HFFc6 (cell line): ENCODE measurements around the gene CASP9. TPM values are rescaled to one million over a fixed set of nuclear protein-coding genes. Genes with fewer than 3 reads are reported as not detected.

Experiments used
- DNase-seq: peaks from one replicate; pipeline ENCODE4 v3.0.0-alpha.2; 2018
- H3K27ac Mint-ChIP-seq: 2 replicates; pipeline ENCODE4 v1.8.0; 2020; ENCODE audit warnings: mild to moderate bottlenecking, mixed read lengths
- H3K27me3 Mint-ChIP-seq: 2 replicates; pipeline ENCODE4 v1.8.0; 2021; ENCODE audit warnings: mild to moderate bottlenecking, moderate library complexity, mixed read lengths; ENCODE audit not compliant: insufficient read depth
- H3K36me3 Mint-ChIP-seq: 2 replicates; pipeline ENCODE4 v1.8.0; 2021; ENCODE audit warnings: low read depth, mixed read lengths
- H3K4me1 Mint-ChIP-seq: 2 replicates; pipeline ENCODE4 v1.8.0; 2020; ENCODE audit warnings: low read depth, mixed read lengths
- H3K4me3 Mint-ChIP-seq: 2 replicates; pipeline ENCODE4 v1.8.0; 2020; ENCODE audit warnings: mild to moderate bottlenecking, moderate library complexity, mixed read lengths
- H3K9me3 Mint-ChIP-seq: 2 replicates; pipeline ENCODE4 v1.8.0; 2020; ENCODE audit warnings: mild to moderate bottlenecking, mixed read lengths
- CTCF ChIP-seq: fragments of 200-600 bp; sonication (generic); IDR thresholded peaks from 2 replicates; pipeline ENCODE4 v1.5.0; 2021; ENCODE audit warnings: antibody characterized with exemption, mild to moderate bottlenecking
- total RNA-seq, 6 experiments: library from RNA; stranded (reverse); fragmentation: NEBNext Ultra II Directional; extraction: Animal tissue kit (Norgen Biotek cat#: 25700); gene quantifications; 2 replicates in 1 of 6; 3 replicates in 5 of 6; pipeline ENCODE4 v1.2.3, GENCODE V29; 2021

The CASP9 gene
- total RNA-seq, 6 experiments from 2014 or later: 7.2 to 8.9 (median 7.8) TPM

- no peak for DNase-seq
- Mint-ChIP-seq H3K4me3 (no peak overlapping the region), H3K27ac (no peak overlapping the region), H3K36me3 (peaks cover 5% of the 10 kb centered on the region; the same call in 1 of the 2 replicates), H3K9me3 (no peaks in the 10 kb centered on the region), H3K4me1 (peaks cover 14% of the 10 kb centered on the region), H3K27me3 (peaks cover 21% of the 10 kb centered on the region)
- TF ChIP-seq CTCF: no peak
Observed at GRCh38 chr1:15453734-15454133, 70.3 kb downstream of the CASP9 start.

GRCh38 chr1:15452866-15453571, 71.0 kb downstream of the CASP9 start:
- no peak for TF ChIP-seq CTCF
- DNase-seq: no peak
- Mint-ChIP-seq H3K36me3 (peaks cover 5% of the 10 kb centered on the region; the same call in 1 of the 2 replicates), H3K4me3 (no peak overlapping the region), H3K4me1 (peaks cover 14% of the 10 kb centered on the region), H3K9me3 (no peaks in the 10 kb centered on the region), H3K27ac (no peak overlapping the region), H3K27me3 (peaks cover 21% of the 10 kb centered on the region)

GRCh38 chr1:15452216-15452615, 71.8 kb downstream of the CASP9 start:
- H3K36me3 Mint-ChIP-seq: peaks cover 5% of the 10 kb centered on the region; the same call in 1 of the 2 replicates
- peaks cover 14% of the 10 kb centered on the region for H3K4me1 Mint-ChIP-seq
- H3K9me3 Mint-ChIP-seq: no peaks in the 10 kb centered on the region
- no peak overlapping the region for H3K27ac Mint-ChIP-seq
- TF ChIP-seq CTCF: no peak
- no peak for DNase-seq
- H3K4me3 Mint-ChIP-seq: no peak overlapping the region
- peaks cover 25% of the 10 kb centered on the region for H3K27me3 Mint-ChIP-seq

- Mint-ChIP-seq H3K36me3 (peaks cover 5% of the 10 kb centered on the region; the same call in 1 of the 2 replicates), H3K4me1 (peaks cover 14% of the 10 kb centered on the region), H3K27me3 (peaks cover 18% of the 10 kb centered on the region), H3K4me3 (no peak overlapping the region), H3K9me3 (no peaks in the 10 kb centered on the region), H3K27ac (no peak overlapping the region)
- DNase-seq: no peak
- TF ChIP-seq CTCF: no peak
Observed at GRCh38 chr1:15451014-15451722, 72.8 kb downstream of the CASP9 start.

GRCh38 chr1:15449567-15449966, 74.4 kb downstream of the CASP9 start:
- no peak overlapping the region for H3K4me3 Mint-ChIP-seq
- H3K9me3 Mint-ChIP-seq: no peaks in the 10 kb centered on the region
- peaks cover 5% of the 10 kb centered on the region; the same call in 1 of the 2 replicates for H3K36me3 Mint-ChIP-seq
- TF ChIP-seq CTCF: no peak
- peaks cover 22% of the 10 kb centered on the region for H3K27me3 Mint-ChIP-seq
- peaks cover 6% of the 10 kb centered on the region for H3K4me1 Mint-ChIP-seq
- H3K27ac Mint-ChIP-seq: no peak overlapping the region
- DNase-seq: no peak
